ENCODE measurements around the gene PRR14. TPM values are rescaled to one million over a fixed set of nuclear protein-coding genes. Genes with fewer than 3 reads are reported as not detected.
"Not testable (repeated sequence)": the region's sequence is repeated elsewhere in the genome, so short reads cannot be mapped to it uniquely, and the experiment has no call there.

PRR14 gene
- total RNA-seq, 6 experiments from 2014 or later, result 26.8 to 34.6 (median 29.8) TPM

DNA sequence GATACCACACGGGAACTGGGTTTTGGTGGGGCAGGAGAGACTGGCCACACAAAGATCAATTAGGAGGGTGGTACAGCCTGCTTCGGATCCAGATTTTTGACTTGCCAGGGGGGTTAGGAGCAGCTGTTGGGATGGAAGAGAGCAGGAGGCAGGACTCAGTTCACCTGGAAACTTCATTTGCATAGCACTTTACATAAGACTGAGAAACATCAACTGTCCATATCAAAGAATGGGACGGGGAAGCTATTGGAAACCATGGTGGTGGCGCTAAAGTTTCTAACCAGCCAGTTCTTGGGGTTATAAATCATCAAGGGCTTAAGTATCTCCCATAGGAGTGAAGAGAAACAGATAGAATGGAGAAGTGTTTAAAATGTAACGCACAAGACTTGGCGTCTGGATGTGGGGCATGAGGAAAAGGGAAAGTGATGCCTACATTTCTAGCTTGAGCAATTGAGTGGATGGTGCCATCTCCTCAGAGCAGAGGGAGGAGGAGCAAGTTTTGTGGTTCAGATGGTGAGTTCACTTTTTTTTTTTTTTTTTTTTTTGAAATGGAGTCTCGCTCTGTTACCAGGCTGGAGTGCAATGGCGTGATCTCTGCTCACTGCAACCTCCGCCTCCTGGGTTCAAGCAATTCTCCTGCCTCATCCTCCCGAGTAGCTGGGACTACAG is 41.8 kb downstream of the PRR14 start:
- no peak for TF ChIP-seq CTCF (IDR thresholded peaks at IDR 0.05)
- Mint-ChIP-seq H3K4me3 (no peak overlapping the region), H3K27me3 (ENCODE audit: insufficient read depth) (no peaks in the 10 kb centered on the region; the same call in none of the 2 replicates), H3K9me3 (no peaks in the 10 kb centered on the region), H3K27ac (no peak overlapping the region), H3K4me1 (ENCODE audit: low read depth) (peaks cover 26% of the 10 kb centered on the region), H3K36me3 (ENCODE audit: low read depth) (no peaks in the 10 kb centered on the region)
- DNase-seq, result no peak

DNA sequence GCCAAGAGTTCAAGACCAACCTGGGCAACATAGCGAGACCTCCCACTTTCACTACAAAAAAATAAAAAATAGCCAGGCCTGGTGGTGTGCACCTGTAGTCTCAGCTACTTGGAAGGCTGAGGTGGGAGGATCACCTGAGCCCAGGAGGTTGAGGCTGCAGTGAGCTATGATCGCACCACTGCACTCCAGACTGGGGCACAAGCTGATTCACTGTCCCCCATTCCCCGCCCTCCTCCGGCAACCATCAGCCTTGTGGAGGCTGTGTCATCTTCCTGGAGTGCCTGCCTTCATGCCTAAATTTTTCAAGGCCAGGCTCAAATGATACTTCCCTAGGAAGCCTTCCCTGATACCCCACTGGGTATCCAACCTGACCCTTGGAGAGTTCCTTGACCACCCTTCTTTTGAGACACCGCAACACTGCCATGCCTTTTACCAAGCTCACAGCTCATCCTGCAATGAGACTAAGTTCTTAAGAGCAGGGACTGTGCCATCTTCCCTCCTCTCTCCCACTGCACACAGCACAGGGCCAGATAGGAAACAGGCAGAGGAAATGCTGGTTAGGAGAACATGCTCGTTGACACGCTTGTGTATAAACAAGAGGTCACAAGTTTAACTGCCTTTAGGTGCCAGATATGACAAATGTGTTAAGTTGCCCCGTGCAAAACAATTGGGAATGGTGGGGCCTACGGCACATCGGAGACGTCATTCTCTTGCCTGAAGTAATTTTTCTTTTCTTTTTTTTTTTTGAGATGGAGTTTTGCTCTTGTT is 44.4 kb downstream of the PRR14 start:
- H3K27me3 Mint-ChIP-seq (ENCODE audit: insufficient read depth), result peaks cover 2% of the 10 kb centered on the region
- DNase-seq, result no peak
- H3K9me3 Mint-ChIP-seq, result no peaks in the 10 kb centered on the region
- H3K36me3 Mint-ChIP-seq (ENCODE audit: low read depth), result peaks cover 10% of the 10 kb centered on the region
- peaks cover 38% of the 10 kb centered on the region for H3K4me1 Mint-ChIP-seq (ENCODE audit: low read depth)
- no peak overlapping the region for H3K4me3 Mint-ChIP-seq
- TF ChIP-seq CTCF (IDR thresholded peaks at IDR 0.05), result no peak
- H3K27ac Mint-ChIP-seq, result no peak overlapping the region

- not testable (repeated sequence) for H3K27me3 Mint-ChIP-seq (ENCODE audit: insufficient read depth); DNase-seq; H3K27ac Mint-ChIP-seq; H3K4me3 Mint-ChIP-seq; H3K9me3 Mint-ChIP-seq
- peaks cover 14% of the 10 kb centered on the region for H3K36me3 Mint-ChIP-seq (ENCODE audit: low read depth)
- peaks cover 47% of the 10 kb centered on the region for H3K4me1 Mint-ChIP-seq (ENCODE audit: low read depth)
Measured at GRCh38 chr16:30696646-30697045, 45.9 kb downstream of the PRR14 start.

GRCh38 chr16:30697264-30698138 is 46.7 kb downstream of the PRR14 start:
- Mint-ChIP-seq H3K4me1 (ENCODE audit: low read depth) (peaks cover 44% of the 10 kb centered on the region), H3K36me3 (ENCODE audit: low read depth) (peaks cover 14% of the 10 kb centered on the region), H3K9me3 (no peaks in the 10 kb centered on the region), H3K4me3 (peak overlapping the region; percentile 97), H3K27me3 (ENCODE audit: insufficient read depth) (peaks cover 2% of the 10 kb centered on the region), H3K27ac (peak overlapping the region; percentile 100)
- TF ChIP-seq CTCF (IDR thresholded peaks at IDR 0.05), result no peak
- DNase-seq, result no peak

DNA sequence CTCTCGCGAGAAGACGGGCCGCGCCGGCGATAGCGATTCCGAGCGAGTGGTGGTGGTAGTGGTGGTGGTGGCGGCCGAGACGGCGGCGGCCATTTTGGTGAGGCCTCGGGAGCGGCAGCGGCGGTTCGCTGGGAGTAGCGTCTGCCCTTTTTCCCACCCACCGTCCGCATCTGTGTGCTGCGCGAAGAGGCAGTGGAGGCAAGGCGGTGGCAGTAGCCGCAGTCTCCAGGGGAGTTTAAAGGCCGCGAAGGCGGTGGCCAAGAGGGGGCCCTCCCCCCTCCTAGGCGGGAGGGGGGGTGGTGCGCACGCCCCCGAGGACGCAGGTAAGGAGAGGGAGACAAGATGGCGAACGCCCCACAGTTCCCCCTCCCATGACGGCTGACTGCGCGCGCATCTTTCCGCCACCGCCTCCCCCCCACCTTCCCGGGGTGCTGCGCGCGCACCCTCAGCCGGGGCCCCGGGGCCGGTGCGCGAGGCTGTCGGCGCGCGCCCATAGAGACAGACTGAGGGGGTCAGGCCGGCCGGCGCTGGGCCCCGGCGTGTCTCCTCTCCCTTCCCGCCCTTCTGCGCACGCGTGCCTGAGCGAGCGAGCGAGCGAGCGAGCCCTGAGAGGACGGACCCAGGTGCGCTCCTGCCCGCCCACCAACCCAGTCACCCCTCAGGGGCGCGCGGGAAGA is 47.5 kb downstream of the PRR14 start:
- peak; percentile 97 for DNase-seq
- no peaks in the 10 kb centered on the region for H3K9me3 Mint-ChIP-seq
- H3K27me3 Mint-ChIP-seq (ENCODE audit: insufficient read depth), result peaks cover 2% of the 10 kb centered on the region
- peak overlapping the region; percentile 97 for H3K4me3 Mint-ChIP-seq
- H3K27ac Mint-ChIP-seq, result peak overlapping the region; percentile 100
- peaks cover 14% of the 10 kb centered on the region for H3K36me3 Mint-ChIP-seq (ENCODE audit: low read depth)
- 0 out of 2 replicates have a peak, but pooled peaks have one; percentile 13 for TF ChIP-seq CTCF (IDR thresholded peaks at IDR 0.05)
- peaks cover 40% of the 10 kb centered on the region for H3K4me1 Mint-ChIP-seq (ENCODE audit: low read depth)
